Limb (tissue), 2 donors: ENCODE measurements around the gene M1AP.

Experiments used
- DNase-seq, 2 donors: peaks; one replicate each; pipeline ENCODE4 v3.0.0-alpha.2; 2016; ENCODE audit errors: extremely low spot score in 2 of 2

Gene M1AP

GRCh38 chr2:74548900-74549826 lies 99.0 kb downstream of the M1AP start:
- peak in 1 of 2 donors; percentile 67 for DNase-seq

- no peak for DNase-seq
These were observed 99.7 kb downstream of the M1AP start for GRCh38 chr2:74548285-74548899.

DNA sequence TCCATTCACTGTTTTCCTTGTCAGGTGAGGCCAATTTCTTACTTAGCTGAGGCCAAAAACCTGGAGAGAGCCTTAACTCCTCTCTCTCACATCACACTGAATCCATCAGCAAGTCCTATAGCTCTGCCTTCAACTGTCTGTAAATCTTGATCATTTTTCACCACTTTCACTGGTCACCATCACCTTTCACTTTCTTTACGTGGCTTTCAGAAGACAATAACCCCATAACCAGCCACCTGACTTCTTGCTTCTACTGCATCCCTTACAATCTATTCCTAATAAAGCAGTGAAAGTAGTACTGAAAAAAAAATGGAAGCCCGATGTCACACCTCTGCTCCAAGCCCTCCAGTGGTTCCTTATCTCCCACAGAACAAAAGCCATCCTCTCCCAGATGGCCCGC lies 102.1 kb downstream of the M1AP start:
- peak in 1 of 2 donors; percentile 3 for DNase-seq

GRCh38 chr2:74544634-74545033 lies 103.5 kb downstream of the M1AP start:
- DNase-seq = no peak

DNA sequence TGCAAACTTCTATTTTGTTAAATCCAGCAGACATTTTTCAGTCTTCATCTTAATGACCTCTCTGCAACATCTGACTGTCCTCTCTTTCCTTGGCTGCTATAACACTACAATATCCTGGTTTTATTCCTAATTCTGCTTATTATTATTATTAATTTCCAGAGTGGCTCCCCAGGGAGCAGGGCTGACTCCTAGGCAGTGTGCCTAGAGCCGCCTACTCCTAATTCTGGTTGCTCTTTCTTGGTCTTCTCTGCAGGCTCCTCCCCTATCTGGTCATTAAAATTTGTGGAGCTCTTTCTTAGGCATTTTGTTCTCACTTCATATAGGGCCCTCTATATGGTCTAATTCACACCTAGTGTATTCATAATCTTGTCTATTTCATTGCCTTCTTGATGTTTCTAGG lies 105.2 kb downstream of the M1AP start:
- no peak for DNase-seq

GRCh38 chr2:74540291-74540690 lies 107.8 kb downstream of the M1AP start:
- no peak for DNase-seq

DNA sequence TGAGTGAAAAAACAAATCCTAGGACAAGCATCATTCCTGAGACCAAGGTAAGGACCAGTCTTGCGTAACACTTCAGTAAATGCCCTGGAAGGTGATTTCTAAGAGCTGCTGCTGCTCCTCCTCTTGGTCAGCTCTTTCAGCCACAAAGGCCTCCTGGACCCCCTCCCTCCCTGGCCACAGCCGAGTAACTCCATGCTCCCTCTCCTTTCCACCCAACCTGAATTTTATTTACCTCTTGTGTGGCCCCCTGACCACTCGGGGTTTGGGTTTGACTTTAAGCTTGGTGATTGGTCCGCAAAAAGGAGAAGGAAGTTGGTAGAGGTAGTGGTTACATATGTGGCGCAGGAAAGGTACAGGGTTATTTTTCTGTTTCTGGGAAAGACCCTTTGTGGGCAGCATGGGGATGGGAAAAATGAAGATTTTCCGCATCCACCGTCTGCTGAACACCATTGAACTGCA lies 109.2 kb downstream of the M1AP start:
- DNase-seq = no peak

GRCh38 chr2:74537140-74537539 lies 111.0 kb downstream of the M1AP start:
- no peak for DNase-seq

DNA sequence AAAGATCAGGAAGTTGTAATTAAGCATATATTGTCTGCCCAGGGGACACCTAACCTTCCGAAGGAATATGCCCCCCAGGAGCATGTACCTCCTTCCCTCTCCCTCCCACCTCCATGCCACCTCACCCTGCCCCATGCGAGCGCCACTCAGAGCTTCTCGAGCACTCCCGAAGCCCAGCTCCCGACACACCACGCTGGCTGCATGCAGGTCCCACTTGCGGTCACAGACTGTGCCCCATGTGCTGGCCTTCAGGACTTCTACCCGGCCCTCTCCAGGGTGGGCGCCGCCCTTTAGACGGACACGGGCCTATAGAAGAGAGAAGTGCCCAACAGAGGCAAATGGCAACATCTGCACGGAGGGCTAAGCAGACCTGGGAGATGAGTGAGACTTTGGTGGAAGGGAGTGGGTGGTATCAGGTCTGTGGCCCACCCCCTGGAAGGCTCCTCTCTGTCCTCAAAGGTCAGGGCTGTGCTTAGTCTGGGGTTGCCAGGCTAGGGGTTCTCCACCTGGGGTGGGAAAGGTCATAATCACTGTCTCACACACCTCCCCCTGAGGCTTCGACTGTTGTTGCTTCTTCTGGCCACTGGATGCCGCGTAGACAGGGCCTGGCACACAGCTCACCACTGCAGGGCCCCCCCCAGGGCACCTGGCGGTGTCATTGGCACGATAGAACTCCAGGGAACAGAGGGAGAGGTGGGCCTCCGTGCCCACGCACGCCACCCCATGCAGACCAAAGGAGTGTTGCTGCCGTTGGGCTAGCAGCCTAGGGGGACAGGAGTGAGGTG lies 111.8 kb downstream of the M1AP start:
- no peak for DNase-seq

GRCh38 chr2:74535440-74535965 lies 112.6 kb downstream of the M1AP start:
- no peak for DNase-seq

GRCh38 chr2:74534411-74534810 lies 113.7 kb downstream of the M1AP start:
- DNase-seq = no peak

DNA sequence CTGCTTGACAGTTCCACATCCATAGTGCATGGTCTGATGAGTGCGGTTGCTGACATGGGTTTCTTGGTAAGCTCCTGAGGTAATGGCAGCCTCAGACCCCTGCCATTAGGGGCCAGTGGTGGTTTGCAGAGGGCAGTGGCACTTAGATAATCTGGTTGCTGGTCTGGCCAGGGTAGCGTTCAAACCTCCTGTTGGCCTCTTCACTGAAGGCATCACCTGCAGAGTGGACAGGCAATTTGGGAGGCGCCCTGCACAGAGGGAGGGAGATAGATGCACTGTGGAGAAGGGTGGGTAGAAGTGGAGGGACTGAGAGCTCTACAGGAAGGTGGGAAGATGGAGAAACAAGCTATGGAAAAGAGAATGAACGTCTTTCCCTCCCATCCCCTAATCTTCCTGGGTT lies 114.7 kb downstream of the M1AP start:
- DNase-seq = no peak

DNA sequence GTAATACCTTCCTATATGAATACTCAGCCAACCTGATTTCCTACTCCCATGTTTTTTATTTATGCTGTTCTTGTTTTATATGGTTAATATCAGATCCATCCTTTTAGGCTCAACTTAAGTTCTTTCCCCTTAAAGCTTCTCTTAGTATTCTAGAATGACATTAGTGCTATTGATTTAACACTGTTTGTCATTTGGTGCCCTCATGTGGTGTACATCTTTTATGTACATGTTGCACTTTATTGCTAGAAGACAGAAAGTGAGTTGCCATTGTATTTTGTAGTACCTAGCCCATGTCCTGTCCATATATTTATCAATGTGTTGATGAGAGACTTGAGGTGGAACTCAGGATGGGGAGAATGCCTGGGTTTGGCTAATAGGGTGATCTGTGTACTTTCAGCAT lies 115.9 kb downstream of the M1AP start:
- DNase-seq = no peak

DNA sequence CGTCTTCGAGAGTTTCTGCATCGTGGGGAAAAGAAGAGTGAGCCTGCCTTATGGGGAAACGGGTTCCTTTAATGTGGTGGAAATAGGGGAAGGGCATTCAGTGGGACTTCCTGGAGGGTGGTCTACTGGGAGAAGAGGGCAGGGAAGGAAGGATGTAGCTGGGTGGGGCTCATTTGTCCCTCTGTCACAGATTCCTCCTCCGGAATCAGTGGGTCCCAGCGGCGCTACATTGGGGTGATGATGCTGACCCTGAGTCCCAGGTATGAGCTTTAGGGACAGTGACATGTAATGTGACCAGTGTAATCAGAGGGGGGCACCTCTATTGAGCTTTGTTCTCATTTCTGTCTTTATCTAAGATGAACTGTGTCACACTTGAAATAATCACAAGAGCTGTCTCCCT lies 116.5 kb downstream of the M1AP start:
- DNase-seq = no peak

DNA sequence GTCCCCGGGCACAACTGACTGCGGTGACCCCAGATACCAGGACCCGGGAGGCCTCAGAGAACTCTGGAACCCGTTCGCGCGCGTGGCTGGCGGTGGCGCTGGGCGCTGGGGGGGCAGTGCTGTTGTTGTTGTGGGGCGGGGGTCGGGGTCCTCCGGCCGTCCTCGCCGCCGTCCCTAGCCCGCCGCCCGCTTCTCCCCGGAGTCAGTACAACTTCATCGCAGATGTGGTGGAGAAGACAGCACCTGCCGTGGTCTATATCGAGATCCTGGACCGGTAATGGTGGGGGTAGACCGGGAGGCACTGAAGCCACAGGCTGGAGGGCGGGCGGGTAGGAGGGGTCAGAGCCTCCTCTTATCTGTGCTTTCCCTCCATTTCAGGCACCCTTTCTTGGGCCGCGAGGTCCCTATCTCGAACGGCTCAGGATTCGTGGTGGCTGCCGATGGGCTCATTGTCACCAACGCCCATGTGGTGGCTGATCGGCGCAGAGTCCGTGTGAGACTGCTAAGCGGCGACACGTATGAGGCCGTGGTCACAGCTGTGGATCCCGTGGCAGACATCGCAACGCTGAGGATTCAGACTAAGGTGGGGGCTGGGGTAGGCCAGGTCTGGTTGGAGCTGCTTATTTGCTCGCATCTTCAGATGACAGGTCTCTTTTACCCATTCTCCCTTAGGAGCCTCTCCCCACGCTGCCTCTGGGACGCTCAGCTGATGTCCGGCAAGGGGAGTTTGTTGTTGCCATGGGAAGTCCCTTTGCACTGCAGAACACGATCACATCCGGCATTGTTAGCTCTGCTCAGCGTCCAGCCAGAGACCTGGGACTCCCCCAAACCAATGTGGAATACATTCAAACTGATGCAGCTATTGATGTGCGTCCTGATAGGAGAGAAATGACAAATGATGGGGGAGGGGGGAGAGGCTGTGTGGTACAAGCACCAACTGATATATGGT lies 117.6 kb downstream of the M1AP start:
- DNase-seq = no peak

DNA sequence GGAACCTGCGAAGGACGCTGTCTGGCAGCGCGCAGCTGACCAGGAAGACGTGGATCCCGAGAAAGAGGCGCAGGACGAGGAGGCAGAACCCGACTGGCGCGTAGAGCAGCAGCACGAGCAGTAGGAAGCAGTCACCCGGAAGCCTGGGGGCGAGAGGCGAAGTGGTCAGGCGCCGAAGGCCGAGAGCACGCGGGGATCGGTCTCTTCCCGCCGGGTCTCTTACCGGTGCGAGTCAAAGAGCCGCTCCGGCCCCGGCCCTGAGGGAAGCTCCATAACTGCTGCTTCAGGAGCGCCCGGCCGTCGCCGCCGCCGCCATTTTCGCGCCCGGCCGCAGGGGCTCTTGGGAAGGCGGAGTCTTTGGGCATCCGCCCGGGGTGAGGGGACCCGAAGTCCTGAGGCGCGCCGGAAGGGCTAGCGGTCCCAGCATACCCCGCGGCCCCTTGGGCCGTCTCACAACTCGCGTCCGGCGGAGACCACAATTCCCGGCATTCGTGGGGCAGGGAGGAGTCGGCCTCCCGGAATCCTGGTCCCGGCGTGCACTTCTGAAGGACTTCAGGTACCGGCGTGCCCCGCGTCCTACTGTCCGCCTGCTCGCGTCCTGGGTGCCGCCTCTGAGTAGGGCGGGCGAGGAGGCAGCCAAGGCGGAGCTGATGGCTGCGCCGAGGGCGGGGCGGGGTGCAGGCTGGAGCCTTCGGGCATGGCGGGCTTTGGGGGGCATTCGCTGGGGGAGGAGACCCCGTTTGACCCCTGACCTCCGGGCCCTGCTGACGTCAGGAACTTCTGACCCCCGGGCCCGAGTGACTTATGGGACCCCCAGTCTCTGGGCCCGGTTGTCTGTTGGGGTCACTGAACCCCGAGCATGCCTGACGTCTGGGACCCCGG lies 118.5 kb downstream of the M1AP start, which contains the start of the genes AUP1 and HTRA2:
AUP1 (minus strand) TSS at position 350 of the 882 bp plus-strand sequence; CDS start at position 273, 77 bp downstream.
HTRA2 (plus strand) TSS at position 577 of the 882 bp plus-strand sequence; CDS start at position 651, 74 bp downstream.
- DNase-seq = peak; percentile 97

- DNase-seq = no peak
These were observed 119.4 kb downstream of the M1AP start for GRCh38 chr2:74528600-74529356.

- no peak for DNase-seq
These were observed 120.4 kb downstream of the M1AP start for GRCh38 chr2:74527741-74528140.
